HepG2 (cell line): ENCODE measurements around the gene CKLF. TPM values are rescaled to one million over a fixed set of nuclear protein-coding genes. Genes with fewer than 3 reads are reported as not detected.
A peak's percentile ranks its signal among the peaks of the same experiment; 100 is the strongest.

ENCODE experiments used
- ZNF326 ChIP-seq: sonication (generic); formaldehyde crosslinking; IDR thresholded peaks from 2 replicates; pipeline ENCODE4 v1.4.0; 2020; ENCODE audit warnings: missing genetic modification reagents, borderline replicate concordance
- ZNF567 ChIP-seq: sonication (generic); formaldehyde crosslinking; IDR thresholded peaks from 2 replicates; pipeline ENCODE4 v1.8.1; 2023; ENCODE audit warnings: mild to moderate bottlenecking, missing genetic modification reagents, borderline replicate concordance
- ZNF841 ChIP-seq: sonication (generic); formaldehyde crosslinking; IDR thresholded peaks from 2 replicates; pipeline ENCODE4 v1.8.1; 2023; ENCODE audit warnings: missing genetic modification reagents, borderline replicate concordance
- polyA plus RNA-seq, 8 experiments: library from polyadenylated mRNA; depleted of rRNA in 3 of 8; stranded (reverse) in 7 of 8; unstranded in 1 of 8; fragments of >200 nt; fragmentation: Illumina TruSeq in 4 of 8; extraction: Trizol in 4 of 8; gene quantifications; 2 replicates each; pipeline versions ENCODE4 v1.2.1 to v1.2.3, GENCODE V29; 2011 to 2016; ENCODE audit warnings: low read depth in 4 of 8, missing spikeins in 1 of 8, mixed read lengths in 1 of 8; ENCODE audit not compliant: insufficient read depth in 1 of 8
- total RNA-seq, 5 experiments: library from RNA; depleted of rRNA; stranded (reverse); fragments of >200 nt; fragmentation: Illumina TruSeq; extraction: Trizol; gene quantifications; 2 replicates each; pipeline ENCODE4 v1.2.3, GENCODE V29; 2016; ENCODE audit warnings: low read depth in 1 of 5
- TF ChIP-seq, protein P1 (sequence below): IDR thresholded peaks from 2 replicates; pipeline ENCODE4 v1.6.1; 2016; ENCODE audit warnings: low read depth, missing genetic modification reagents, missing compliant biosample characterization
- TF ChIP-seq, protein P2 (sequence below): sonication (generic); formaldehyde crosslinking; IDR thresholded peaks from 2 replicates; pipeline ENCODE4 v1.4.0; 2020; ENCODE audit warnings: mild to moderate bottlenecking, missing genetic modification reagents, borderline replicate concordance
- TF ChIP-seq, protein P3 (sequence below): sonication (generic); formaldehyde crosslinking; IDR thresholded peaks from one replicate; pipeline ENCODE4 v1.5.1; 2020; ENCODE audit warnings: mild to moderate bottlenecking, missing genetic modification reagents; ENCODE audit errors: not compliant biosample characterization

CKLF gene
- total and polyA plus RNA-seq, 2 of the 13 experiments (the other 11 are each of a cell fraction or from before 2014, with no cell fraction given): 120 to 167 TPM

DNA sequence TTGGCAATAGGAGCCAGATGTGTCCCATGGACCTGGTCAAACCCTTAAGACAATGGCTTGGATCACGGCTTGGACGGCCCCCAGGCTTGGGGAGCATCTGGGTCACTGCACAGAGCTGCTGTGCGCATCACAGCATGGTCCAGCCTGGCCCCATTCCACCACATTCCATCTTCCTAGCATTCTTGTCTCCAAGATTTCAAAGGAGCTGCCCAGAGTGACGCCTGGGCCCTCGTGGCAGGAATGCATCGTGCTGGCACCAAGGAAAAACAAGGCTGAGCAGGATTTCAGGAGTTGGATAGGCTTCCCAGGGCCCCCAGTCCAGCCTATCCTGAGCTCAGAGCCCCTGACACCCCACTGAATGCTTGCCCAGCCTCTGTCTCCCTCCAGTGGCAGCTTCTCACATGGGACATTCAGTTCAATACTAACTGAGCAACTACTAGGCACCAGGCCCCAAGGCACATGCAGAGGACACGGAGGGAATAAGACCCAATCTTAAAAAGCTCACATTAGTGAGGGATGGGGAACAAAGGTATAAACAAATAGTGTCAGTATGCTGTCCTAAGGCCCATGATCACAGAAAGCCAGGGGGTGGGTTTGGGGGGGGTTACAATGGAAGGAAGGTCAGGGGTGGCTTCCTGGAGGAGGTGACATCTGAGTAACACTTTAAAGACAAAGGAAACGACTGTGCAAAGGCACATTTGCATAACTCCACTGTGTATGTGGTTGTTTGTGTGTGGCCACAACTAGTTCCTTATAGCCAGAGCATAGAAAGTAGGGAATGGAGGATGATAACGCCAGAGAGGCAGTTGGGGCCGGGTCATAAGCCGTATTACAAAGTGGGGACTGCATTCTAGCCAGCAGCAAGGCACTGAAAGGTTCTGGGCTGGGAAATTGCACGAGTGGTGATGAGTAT, 36.5 kb upstream of the CKLF start (continued):
- TF ChIP-seq, protein P1, sequence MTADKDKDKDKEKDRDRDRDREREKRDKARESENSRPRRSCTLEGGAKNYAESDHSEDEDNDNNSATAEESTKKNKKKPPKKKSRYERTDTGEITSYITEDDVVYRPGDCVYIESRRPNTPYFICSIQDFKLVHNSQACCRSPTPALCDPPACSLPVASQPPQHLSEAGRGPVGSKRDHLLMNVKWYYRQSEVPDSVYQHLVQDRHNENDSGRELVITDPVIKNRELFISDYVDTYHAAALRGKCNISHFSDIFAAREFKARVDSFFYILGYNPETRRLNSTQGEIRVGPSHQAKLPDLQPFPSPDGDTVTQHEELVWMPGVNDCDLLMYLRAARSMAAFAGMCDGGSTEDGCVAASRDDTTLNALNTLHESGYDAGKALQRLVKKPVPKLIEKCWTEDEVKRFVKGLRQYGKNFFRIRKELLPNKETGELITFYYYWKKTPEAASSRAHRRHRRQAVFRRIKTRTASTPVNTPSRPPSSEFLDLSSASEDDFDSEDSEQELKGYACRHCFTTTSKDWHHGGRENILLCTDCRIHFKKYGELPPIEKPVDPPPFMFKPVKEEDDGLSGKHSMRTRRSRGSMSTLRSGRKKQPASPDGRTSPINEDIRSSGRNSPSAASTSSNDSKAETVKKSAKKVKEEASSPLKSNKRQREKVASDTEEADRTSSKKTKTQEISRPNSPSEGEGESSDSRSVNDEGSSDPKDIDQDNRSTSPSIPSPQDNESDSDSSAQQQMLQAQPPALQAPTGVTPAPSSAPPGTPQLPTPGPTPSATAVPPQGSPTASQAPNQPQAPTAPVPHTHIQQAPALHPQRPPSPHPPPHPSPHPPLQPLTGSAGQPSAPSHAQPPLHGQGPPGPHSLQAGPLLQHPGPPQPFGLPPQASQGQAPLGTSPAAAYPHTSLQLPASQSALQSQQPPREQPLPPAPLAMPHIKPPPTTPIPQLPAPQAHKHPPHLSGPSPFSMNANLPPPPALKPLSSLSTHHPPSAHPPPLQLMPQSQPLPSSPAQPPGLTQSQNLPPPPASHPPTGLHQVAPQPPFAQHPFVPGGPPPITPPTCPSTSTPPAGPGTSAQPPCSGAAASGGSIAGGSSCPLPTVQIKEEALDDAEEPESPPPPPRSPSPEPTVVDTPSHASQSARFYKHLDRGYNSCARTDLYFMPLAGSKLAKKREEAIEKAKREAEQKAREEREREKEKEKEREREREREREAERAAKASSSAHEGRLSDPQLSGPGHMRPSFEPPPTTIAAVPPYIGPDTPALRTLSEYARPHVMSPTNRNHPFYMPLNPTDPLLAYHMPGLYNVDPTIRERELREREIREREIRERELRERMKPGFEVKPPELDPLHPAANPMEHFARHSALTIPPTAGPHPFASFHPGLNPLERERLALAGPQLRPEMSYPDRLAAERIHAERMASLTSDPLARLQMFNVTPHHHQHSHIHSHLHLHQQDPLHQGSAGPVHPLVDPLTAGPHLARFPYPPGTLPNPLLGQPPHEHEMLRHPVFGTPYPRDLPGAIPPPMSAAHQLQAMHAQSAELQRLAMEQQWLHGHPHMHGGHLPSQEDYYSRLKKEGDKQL (CRISPR knock-in tag): no peak
- TF ChIP-seq ZNF567 (CRISPR knock-in tag) (0 out of 2 replicates have a peak, but pooled peaks have one; percentile 60), ZNF326 (CRISPR knock-in tag) (no peak), ZNF841 (CRISPR knock-in tag) (no peak)
- TF ChIP-seq, protein P2, sequence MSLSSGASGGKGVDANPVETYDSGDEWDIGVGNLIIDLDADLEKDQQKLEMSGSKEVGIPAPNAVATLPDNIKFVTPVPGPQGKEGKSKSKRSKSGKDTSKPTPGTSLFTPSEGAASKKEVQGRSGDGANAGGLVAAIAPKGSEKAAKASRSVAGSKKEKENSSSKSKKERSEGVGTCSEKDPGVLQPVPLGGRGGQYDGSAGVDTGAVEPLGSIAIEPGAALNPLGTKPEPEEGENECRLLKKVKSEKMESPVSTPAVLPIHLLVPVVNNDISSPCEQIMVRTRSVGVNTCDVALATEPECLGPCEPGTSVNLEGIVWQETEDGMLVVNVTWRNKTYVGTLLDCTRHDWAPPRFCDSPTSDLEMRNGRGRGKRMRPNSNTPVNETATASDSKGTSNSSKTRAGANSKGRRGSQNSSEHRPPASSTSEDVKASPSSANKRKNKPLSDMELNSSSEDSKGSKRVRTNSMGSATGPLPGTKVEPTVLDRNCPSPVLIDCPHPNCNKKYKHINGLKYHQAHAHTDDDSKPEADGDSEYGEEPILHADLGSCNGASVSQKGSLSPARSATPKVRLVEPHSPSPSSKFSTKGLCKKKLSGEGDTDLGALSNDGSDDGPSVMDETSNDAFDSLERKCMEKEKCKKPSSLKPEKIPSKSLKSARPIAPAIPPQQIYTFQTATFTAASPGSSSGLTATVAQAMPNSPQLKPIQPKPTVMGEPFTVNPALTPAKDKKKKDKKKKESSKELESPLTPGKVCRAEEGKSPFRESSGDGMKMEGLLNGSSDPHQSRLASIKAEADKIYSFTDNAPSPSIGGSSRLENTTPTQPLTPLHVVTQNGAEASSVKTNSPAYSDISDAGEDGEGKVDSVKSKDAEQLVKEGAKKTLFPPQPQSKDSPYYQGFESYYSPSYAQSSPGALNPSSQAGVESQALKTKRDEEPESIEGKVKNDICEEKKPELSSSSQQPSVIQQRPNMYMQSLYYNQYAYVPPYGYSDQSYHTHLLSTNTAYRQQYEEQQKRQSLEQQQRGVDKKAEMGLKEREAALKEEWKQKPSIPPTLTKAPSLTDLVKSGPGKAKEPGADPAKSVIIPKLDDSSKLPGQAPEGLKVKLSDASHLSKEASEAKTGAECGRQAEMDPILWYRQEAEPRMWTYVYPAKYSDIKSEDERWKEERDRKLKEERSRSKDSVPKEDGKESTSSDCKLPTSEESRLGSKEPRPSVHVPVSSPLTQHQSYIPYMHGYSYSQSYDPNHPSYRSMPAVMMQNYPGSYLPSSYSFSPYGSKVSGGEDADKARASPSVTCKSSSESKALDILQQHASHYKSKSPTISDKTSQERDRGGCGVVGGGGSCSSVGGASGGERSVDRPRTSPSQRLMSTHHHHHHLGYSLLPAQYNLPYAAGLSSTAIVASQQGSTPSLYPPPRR (CRISPR knock-in tag): no peak
- TF ChIP-seq, protein P3, sequence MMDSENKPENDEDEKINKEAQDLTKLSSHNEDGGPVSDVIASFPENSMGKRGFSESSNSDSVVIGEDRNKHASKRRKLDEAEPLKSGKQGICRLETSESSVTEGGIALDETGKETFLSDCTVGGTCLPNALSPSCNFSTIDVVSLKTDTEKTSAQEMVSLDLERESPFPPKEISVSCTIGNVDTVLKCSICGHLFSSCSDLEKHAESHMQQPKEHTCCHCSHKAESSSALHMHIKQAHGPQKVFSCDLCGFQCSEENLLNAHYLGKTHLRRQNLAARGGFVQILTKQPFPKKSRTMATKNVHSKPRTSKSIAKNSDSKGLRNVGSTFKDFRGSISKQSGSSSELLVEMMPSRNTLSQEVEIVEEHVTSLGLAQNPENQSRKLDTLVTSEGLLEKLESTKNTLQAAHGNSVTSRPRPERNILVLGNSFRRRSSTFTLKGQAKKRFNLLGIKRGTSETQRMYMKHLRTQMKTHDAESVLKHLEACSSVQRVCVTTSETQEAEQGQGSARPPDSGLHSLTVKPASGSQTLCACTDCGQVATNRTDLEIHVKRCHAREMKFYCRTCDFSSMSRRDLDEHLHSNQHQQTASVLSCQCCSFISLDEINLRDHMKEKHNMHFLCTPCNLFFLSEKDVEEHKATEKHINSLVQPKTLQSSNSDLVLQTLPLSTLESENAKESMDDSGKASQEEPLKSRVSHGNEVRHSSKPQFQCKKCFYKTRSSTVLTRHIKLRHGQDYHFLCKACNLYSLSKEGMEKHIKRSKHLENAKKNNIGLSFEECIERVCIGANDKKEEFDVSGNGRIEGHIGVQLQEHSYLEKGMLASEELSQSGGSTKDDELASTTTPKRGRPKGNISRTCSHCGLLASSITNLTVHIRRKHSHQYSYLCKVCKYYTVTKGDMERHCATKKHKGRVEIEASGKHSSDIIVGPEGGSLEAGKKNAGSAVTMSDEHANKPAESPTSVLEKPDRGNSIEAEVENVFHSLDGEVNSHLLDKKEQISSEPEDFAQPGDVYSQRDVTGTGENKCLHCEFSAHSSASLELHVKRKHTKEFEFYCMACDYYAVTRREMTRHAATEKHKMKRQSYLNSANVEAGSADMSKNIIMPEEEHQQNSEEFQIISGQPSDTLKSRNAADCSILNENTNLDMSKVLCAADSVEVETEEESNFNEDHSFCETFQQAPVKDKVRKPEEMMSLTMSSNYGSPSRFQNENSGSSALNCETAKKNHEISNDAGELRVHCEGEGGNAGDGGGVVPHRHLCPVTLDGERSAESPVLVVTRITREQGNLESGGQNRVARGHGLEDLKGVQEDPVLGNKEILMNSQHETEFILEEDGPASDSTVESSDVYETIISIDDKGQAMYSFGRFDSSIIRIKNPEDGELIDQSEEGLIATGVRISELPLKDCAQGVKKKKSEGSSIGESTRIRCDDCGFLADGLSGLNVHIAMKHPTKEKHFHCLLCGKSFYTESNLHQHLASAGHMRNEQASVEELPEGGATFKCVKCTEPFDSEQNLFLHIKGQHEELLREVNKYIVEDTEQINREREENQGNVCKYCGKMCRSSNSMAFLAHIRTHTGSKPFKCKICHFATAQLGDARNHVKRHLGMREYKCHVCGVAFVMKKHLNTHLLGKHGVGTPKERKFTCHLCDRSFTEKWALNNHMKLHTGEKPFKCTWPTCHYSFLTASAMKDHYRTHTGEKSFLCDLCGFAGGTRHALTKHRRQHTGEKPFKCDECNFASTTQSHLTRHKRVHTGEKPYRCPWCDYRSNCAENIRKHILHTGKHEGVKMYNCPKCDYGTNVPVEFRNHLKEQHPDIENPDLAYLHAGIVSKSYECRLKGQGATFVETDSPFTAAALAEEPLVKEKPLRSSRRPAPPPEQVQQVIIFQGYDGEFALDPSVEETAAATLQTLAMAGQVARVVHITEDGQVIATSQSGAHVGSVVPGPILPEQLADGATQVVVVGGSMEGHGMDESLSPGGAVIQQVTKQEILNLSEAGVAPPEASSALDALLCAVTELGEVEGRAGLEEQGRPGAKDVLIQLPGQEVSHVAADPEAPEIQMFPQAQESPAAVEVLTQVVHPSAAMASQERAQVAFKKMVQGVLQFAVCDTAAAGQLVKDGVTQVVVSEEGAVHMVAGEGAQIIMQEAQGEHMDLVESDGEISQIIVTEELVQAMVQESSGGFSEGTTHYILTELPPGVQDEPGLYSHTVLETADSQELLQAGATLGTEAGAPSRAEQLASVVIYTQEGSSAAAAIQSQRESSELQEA (CRISPR knock-in tag): no peak
